Measurements from ENCODE around the gene ADAMTSL3.

ADAMTSL3 gene

DNA sequence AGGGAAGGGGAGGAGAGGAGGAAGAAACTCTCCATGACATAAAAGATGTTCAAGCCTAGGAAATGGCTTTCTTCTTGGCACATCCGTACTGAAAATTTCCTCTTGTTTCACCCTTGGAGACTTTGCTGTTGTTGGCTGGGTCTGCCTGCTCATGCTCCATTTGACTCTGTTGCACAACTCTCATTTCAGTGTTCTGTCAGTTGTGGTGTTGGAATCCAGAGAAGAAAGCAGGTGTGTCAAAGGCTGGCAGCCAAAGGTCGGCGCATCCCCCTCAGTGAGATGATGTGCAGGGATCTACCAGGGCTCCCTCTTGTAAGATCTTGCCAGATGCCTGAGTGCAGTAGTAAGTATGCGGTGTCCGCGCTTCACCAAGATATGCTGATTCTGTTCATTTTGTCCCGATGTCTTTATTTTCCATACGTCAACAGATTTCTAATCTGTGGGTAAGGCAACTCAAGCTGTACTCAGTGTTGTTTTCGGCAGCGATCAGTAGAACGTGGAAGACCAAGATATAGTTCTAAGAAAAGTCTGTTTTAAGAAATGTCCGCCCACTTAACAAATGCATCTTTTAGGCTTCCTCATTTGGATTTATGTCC lies 316.5 kb downstream of the ADAMTSL3 start:
- DNase-seq (ENCODE audit: low read depth): no peak

DNA sequence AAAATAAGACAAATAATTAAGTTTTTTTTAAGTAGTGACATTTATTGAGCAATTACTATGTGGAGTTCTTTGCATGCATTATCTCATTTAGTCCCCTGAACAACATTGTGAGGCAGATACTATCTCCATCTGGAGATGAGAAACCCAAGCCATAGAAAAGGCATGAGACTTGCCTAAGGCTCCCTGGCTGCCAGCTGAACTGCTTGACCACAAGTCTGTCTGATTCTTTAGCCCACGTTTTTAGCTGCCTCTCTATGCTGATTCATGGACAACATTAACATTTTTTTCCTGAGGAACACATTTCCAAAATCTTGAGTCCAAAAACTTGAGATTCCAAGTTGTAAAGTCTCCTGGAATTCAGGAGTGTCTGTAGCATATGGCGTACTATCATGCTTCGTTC lies 318.1 kb downstream of the ADAMTSL3 start:
- no peak for DNase-seq (ENCODE audit: low read depth)

DNA sequence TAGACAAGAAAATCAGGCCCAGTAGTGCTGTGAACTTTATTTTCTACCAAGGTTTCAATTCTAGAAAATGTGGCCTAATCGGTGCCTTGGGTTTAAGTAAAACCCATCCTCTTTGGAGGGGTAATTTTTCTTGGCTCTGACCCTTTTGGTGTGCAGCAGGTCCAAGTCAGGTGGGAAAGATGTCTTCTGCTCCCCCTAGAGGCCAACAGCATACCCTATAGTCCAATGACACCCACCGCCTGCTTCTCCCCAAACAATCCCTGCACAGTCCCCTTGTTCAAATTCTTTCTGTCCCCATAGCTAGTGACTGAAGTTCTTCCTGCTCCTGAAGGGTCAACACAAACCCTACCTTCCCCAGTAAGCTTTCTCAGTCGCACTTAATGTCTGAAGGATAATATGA lies 319.9 kb downstream of the ADAMTSL3 start:
- DNase-seq (ENCODE audit: low read depth): no peak

DNA sequence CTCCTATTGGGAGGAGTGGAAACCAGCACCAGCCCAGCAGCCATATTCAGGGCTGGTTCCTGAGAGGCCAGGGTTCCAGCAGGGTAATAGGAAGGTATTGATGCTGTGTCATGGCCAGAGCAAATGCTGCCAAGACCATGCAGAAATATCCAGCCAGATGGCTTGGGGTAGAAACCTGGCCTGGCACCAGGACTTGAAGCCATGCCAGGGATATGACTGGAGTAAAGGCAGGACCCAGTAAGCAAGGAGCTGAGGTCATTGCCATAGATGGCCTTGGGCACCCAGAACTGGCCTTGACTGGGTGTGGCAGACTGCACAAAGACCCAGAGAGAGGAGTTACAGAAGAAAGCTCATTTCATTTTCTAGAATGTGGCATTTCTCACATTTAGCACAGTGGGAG lies 324.1 kb downstream of the ADAMTSL3 start:
- no peak for DNase-seq (ENCODE audit: low read depth)

DNA sequence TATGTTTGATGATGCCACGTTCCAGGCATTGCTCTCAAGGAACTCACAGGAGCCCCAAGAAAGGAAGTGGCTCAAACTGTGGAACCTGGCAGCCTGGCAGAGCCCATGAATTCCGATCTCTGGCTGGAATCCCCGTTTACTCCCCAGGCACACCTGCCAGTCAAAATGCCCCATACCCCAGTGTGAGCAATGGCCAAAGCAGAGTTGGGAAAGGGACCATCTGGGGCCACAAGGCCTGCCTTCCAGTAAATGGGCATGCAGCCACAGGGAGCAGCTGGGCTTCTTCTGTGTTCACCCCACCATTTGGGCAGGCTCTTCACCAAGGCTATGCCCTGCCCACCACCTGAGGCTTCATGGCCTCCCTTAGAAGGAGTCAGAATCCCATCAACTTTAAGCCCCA lies 324.7 kb downstream of the ADAMTSL3 start:
- no peak for DNase-seq (ENCODE audit: low read depth)

DNA sequence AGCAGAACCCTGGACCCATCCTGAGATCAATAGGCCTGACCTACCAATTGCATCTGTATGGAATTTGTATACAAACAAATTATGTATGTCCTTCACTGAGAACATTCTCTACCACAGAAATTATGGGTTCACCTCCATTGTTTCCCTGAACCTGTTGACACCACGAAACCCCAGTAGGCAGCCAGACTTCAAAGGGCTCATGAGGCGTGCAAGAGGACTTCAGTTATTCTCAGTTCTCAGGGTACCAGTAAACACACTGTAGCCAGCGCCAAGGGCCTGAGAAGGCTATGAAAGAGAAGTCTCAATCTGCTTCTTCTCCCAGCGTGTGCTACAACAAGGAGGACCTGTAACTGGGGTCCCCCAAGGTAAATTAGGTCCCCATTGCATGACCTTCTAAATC lies 326.7 kb downstream of the ADAMTSL3 start:
- no peak for DNase-seq (ENCODE audit: low read depth)

DNA sequence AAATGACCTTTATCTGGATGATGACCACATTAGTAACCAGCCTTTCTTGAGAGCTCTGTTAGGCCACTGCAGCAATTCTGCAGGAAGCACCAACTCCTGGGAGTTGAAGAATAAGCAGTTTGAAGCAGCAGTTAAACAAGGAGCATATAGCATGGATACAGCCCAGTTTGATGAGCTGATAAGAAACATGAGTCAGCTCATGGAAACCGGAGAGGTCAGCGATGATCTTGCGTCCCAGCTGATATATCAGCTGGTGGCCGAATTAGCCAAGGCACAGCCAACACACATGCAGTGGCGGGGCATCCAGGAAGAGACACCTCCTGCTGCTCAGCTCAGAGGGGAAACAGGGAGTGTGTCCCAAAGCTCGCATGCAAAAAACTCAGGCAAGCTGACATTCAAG lies 328.8 kb downstream of the ADAMTSL3 start:
- no peak for DNase-seq (ENCODE audit: low read depth)

DNA sequence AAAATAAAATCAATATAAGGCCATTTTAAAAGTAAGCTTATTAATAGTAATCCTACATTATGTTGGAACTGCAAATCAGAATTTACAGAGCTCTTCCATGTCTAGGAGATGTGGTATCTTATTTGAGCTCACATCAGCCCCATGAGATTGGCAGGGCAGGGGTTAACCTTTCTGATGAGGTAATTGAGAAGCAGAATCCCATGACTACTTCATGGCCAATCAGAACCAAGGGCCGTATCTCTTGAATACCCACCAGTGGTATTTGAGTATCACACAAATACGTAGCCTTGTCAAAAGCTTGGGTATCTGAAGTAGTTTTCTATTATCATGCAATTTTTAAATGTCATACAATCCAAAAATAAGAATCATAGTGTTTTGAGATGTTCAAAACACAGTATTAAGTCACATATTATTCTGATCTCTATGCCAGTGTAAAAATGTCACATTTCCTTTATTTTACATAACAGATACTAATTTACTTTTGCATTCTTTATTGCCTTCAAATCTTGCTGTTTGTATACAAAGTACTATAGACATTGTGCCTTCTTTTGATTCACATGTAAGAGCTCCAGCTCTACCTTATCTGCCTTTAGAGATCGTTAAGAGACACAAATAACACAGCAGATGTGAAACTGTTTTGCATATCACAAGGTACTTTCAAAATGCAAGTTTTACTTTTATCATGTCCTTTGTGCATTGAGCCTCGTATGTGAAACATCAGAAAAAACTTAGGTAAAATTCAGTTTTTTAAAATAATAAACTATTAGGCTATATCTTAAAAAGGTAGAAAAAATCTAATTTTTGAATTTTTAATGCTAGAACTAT lies 329.9 kb downstream of the ADAMTSL3 start:
- DNase-seq (ENCODE audit: low read depth): no peak

DNA sequence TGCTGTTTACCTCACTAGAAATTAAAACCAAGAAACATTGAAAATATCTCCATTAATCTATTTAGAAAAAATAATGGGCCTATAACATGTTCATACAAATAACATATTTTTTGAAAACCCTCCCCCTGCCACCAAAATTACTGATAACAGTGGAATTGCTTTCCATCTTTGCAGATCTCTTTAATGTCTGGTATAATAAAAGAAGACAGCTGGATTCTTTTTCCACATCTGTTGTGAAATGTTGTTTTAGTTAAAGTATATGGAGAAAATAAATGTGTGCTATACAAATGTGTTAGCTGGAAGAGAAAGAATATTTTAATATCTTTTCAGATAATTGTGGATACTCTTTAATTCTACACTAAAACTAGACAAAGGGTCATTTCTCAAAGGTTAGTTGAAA lies 330.7 kb downstream of the ADAMTSL3 start:
- DNase-seq (ENCODE audit: low read depth): no peak

DNA sequence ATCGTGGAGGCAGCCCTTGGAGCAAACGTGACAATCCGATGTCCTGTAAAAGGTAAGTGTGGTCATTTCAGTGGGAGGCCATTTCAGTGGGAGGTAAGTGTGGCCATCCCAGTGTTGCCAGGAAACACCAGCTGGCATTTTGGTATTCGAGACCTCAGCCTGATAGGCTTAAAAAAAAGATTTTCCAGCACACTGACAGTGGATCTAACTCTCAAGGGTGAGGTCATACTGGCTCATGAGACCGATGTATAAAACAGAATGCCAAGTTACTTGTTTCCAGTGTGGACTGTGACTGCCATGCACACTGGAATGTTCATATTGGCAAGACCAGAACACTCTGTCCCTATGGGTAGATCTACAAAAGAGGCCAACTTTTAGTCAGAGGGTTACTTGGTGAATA lies 337.2 kb downstream of the ADAMTSL3 start:
- no peak for DNase-seq (ENCODE audit: low read depth)

DNA sequence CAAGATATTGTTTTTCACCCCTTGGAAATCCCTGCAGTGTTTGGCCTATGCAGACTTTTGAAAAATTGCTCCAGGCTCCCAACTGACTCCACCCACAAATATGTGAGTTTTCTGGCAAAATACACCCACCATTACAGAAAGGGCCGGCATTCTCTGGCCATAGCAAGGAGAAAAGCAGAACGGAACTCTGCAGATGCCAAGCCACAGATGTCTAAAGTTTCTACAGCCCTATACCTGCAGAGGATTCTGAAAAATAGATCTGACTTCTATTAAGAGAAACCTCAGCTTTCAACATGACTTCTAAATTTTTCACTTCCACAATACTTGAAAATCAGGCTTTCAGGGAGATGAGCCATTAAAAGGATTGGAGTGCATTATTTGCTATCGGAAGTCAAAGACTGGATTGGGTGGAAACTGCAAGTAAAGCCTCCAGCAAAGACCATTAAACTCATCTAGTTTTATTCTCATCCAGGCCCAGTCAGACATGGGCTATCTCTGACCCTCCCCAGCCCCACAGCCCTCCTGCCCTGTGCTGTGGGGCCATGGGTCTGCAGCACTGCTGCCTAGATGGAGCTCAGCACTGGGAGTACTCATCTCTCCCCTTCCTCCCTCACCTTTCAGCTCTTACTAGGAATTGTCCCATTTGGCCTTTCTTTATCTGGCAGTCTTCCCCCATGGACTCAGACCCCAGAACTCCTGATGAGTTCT lies 338.6 kb downstream of the ADAMTSL3 start:
- no peak for DNase-seq (ENCODE audit: low read depth)

DNA sequence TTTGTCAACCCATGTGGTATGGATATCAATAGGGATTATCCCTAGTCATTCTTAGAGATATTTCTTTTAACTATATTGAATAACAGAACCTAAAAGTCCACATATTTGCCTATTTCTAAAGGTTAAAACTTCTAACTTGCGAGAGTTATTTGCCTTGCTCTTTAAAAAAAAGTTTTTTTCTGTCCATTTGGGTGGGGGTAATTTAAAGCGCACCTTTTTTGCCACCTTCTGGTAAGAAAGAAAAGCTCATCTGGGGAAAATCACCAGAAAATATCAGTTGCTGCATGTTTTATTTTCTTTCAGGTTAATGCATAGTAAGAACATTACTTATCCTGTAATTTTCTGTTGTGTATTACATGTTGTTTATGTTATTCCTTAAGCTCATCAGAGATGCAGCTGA lies 339.7 kb downstream of the ADAMTSL3 start:
- no peak for DNase-seq (ENCODE audit: low read depth)

DNA sequence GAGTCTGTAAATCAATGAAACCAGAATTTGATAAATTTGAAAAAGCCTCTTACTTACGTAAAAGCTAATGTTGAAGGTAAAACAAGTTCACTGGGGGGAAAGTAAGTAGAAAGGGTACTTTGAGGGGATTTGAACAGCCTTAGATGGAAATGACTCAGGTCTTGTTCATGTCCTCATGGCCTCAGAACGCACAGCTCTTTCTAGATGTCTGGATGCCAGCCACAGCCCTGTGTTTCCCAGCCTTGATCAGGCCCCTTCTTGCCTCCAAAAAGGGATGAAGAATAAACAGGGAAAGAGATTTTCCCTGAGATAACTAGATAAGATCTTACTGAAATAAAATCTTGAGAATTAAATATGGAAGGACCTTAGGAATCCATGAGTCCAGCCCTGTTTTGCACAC lies 344.6 kb downstream of the ADAMTSL3 start:
- no peak for DNase-seq (ENCODE audit: low read depth)

DNA sequence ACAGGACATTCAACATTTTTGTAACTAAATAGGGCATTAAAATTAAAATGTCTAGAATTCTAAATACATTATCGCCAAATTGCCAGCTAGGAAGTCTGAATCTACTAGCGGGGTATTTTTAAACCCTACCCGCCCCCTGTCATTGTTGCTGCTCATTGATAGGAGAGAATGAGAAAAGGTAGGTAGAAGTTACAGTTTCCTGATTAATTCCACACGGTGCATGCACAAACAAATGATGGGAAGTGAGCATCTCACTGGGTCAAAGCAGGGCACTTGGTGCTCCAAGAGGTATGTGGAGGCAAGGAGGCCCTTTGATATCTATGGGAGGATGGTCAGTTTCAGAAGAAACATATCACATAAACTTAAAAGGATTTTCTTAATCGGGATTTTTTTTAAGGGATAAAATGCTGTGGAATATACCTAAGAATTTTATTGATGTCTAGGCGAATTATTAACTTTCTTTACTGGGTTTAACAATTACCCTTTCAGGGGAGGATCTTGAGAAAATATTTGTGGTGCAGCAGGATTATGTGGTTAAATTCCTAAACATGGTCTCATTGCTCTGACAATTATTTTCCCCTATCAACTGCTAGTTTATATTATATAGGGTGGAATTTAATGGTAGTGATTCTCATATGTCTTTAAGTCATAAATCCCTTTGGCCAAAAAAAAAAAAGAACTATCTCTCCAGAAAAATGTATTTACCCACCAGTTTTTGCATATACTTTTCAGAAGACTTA lies 345.6 kb downstream of the ADAMTSL3 start:
- DNase-seq (ENCODE audit: low read depth): no peak

DNA sequence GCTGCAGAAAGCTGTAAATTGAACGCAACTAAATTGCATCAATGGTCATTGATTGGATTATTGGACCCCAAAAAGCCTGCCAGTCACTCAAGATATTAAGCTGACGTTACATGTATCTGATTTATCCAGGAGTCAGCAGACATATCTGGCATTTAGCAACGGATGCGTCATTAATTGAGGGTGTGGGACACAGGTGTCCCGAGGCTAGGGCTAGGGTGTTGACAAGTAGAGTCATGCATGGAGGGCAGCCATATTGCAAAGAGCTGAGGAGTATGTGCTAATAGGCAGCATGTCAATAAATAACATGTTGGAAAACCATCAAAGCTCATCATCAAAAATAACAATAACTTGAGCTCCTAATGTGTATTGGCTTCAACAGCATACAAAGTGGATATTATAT lies 347.1 kb downstream of the ADAMTSL3 start:
- DNase-seq (ENCODE audit: low read depth): no peak

DNA sequence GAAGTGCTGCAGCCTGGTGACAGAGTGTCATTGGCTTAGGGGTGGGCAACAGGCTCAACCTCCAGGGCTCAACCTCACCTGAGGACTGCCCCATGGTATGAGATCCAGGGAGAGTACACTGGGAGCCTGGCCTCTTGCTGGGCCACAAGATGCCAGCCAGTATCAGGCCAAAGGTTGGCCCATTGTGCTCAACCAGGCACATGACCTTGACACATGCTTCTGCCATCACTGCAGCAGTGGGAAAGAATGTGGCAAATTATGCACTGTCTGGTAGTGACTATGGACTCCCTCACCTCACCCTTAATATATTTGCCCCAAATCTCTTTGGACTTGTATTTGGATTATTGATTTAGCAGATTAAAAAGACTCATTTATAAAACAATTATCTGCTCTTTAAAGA lies 347.7 kb downstream of the ADAMTSL3 start:
- DNase-seq (ENCODE audit: low read depth): no peak

DNA sequence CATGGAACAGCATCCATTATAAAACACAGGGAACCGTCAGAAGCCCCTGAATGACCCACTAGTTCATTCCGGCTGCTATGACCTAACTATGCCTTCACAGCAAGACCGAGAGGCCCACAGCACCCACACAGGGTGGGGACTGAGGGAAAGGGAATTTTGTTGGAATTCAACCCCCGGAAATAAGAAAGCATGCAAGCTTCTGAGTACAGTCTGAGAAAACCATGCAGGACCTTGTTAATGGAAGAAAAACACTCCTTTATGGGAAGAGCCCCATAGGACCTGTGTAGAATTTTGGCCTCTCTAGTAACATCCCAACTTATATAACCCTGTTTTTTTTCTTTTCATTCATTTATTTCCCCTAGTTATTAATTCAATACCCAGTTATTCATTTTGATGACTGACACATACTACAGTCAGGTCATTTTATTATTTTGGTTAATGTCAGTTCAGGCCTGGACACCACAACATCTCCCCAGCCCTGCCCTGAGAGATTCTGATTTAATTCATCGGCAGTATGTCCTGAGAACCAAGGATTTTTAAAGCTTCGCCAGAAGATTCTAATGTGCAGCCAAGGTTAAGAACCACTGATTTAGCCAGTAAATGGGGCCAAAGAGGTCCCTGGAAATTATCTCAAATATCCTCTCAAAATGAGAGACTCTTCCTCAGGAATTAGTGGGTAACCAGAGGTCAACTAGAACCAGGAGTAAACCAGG lies 350.0 kb downstream of the ADAMTSL3 start:
- DNase-seq (ENCODE audit: low read depth): no peak

DNA sequence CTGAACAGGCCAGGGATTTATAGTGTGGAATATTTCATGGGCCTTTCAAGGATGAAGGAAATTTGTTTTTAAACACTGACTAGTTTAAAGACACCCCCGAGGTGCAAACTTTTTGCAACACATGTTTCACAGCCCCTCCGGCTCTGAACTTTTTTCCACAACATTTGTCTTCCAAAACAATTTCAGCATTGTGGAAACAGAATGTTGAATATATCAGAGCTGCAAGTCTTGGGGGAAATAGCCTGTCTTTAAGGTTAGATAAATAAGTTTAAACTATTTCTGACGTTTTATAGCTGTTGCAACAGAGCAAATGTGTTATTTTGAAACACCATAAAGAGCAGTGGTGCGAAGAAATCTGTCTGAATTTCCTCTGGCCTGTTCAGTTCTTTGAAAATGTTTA lies 352.5 kb downstream of the ADAMTSL3 start:
- no peak for DNase-seq (ENCODE audit: low read depth)

DNA sequence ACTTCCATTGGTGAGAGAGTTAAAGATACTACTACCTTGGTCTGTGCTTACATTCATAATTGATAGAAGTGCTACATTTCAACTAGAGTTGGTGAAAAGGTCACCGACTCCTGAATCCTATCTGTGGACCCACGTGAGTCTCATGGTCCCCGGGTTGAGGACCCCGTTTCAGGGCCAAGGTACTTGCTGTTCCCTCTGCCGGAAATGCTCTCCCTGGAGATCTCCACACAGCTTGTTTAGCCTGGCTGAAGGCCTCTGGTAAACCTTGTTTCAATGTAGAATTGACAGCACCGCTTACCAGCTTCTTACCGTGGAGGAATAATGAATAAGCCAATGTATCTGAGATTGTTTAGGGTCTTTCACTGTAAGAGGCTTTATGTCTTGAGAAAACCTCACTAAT lies 355.7 kb downstream of the ADAMTSL3 start:
- DNase-seq (ENCODE audit: low read depth): no peak

DNA sequence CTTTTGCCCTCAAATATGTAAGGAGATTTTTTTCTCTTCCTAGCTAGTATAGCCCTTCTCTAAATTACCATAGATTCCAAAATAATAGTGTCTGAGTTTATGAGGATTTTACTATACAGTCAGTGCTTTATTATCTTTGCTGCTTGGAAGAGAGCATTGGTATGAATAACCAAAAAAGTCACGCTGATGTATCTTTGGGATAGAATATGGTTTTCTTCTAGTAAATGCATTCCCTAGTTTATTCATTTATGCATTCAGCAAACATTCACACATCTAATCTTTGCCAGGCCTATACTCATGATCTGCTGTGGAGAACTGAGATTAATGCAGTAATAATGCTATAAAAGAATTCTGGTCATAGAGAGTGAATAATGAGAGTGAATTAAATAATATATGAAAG lies 356.3 kb downstream of the ADAMTSL3 start:
- no peak for DNase-seq (ENCODE audit: low read depth)

DNA sequence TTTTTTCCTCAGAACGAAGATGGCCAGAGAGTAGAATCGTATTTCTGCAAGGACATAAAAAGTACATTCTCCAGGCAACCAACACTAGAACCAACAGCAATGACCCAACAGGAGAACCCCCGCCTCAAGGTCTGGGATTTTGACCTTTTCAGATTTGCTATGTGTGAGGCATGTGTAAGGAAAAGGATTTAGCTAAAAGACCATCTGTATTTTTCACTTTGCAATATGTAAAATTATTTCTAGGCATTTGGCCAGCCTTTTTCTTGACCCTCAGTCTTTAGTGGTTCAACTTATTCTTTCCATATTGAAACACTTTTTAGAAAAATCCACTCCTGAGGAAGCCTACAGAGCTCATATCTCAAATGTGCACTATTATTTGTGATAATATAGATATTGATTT lies 362.4 kb downstream of the ADAMTSL3 start:
- no peak for DNase-seq (ENCODE audit: low read depth)

DNA sequence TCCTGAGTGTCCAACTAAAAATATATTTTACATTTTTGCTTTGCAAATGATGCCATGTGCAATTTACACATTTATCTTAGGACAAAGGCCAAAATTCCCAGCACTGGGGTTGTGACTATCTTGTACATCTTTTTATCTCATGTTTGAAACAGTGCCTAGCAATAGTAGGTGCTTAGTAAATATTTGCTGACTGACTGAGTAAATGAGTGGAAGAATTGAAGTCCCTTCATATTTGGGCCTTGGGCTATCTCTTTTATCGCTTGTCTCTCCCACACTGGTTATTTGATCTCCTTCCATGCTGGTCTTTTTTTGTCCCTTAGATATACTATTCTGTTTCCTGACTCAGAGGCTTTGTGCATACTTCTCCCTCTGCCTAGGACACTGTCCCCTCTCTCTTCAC lies 368.6 kb downstream of the ADAMTSL3 start:
- no peak for DNase-seq (ENCODE audit: low read depth)

Measured in stimulated activated CD8-positive, alpha-beta memory T cell treated with anti-CD3 and anti-CD28 coated beads, Interleukin-15, amount 100 ng/mL, for 1 hour (primary cell).